Keratinocyte (primary cell): ENCODE measurements around the gene LIMA1. TPM values are rescaled to one million over a fixed set of nuclear protein-coding genes. Genes with fewer than 3 reads are reported as not detected.

Experiments
- DNase-seq: peaks from one replicate; pipeline ENCODE4 v3.0.0-alpha.2; 2011; ENCODE audit warnings: low read depth, missing footprints, low spot score
- FAIRE-seq: peaks from 2 replicates; lab custom pipeline; 2011; peaks lifted over from hg19 to GRCh38; lab: Jason Lieb, UNC
- H2AFZ ChIP-seq: 2 replicates; pipeline ENCODE4 v1.6.0; 2012; ENCODE audit warnings: low read length, control low read depth, inconsistent platforms; ENCODE audit not compliant: control insufficient read depth
- H3K27ac ChIP-seq: 2 replicates; pipeline ENCODE4 v1.5.1; 2011; ENCODE audit warnings: low read length; ENCODE audit not compliant: control insufficient read depth, insufficient read depth
- H3K27me3 ChIP-seq: 3 replicates; pipeline ENCODE4 v1.6.0; 2011; ENCODE audit warnings: low read length; ENCODE audit not compliant: control insufficient read depth, insufficient read depth; ENCODE audit errors: extremely low read depth
- H3K36me3 ChIP-seq, 2 experiments: 2 replicates in 1 of 2; 3 replicates in 1 of 2; pipeline ENCODE4 v1.5.1; 2011; ENCODE audit warnings: low read length in 2 of 2, mild to moderate bottlenecking in 1 of 2; ENCODE audit not compliant: control insufficient read depth in 2 of 2, insufficient read depth in 2 of 2; ENCODE audit errors: extremely low read depth in 1 of 2
- H3K4me1 ChIP-seq: 3 replicates; pipeline ENCODE4 v1.5.1; 2011; ENCODE audit warnings: low read length; ENCODE audit not compliant: control insufficient read depth, insufficient read depth; ENCODE audit errors: extremely low read depth
- H3K4me2 ChIP-seq: 3 replicates; pipeline ENCODE4 v1.6.0; 2011; ENCODE audit warnings: low read depth, low read length; ENCODE audit not compliant: control insufficient read depth, insufficient read depth; ENCODE audit errors: extremely low read depth
- H3K4me3 ChIP-seq, 3 experiments: fragments of 200-600 bp in 1 of 3; sonication (generic) in 1 of 3; 2 replicates in 2 of 3; 3 replicates in 1 of 3; pipeline ENCODE4 v1.5.1; 2011 to 2016; ENCODE audit warnings: low read length in 3 of 3, mild to moderate bottlenecking in 3 of 3, control low read depth in 2 of 3, inconsistent platforms in 1 of 3, low read depth in 1 of 3, mixed read lengths in 1 of 3, mixed run types in 1 of 3, moderate library complexity in 1 of 3; ENCODE audit not compliant: control insufficient read depth in 2 of 3, insufficient read depth in 2 of 3; ENCODE audit errors: extremely low read depth in 1 of 3
- H3K79me2 ChIP-seq: 2 replicates; pipeline ENCODE4 v1.6.0; 2012; ENCODE audit warnings: low read length; ENCODE audit not compliant: control insufficient read depth, insufficient read depth
- H3K9ac ChIP-seq: 3 replicates; pipeline ENCODE4 v1.6.0; 2011; ENCODE audit warnings: low read length; ENCODE audit not compliant: control insufficient read depth, insufficient read depth; ENCODE audit errors: extremely low read depth
- H3K9me1 ChIP-seq: 3 replicates; pipeline ENCODE4 v1.6.0; 2011; ENCODE audit warnings: low read length; ENCODE audit not compliant: control insufficient read depth, insufficient read depth; ENCODE audit errors: extremely low read depth
- H3K9me3 ChIP-seq: 2 replicates; pipeline ENCODE4 v1.5.1; 2012; ENCODE audit warnings: low read depth, low read length; ENCODE audit not compliant: control insufficient read depth
- H4K20me1 ChIP-seq: 3 replicates; pipeline ENCODE4 v1.6.0; 2011; ENCODE audit warnings: low read length; ENCODE audit not compliant: control insufficient read depth, insufficient read depth; ENCODE audit errors: extremely low read depth
- EZH2 ChIP-seq: IDR thresholded peaks from one replicate; pipeline ENCODE4 v1.6.1; 2012; ENCODE audit warnings: inconsistent platforms, mild to moderate bottlenecking, low read length, moderate library complexity
- dilution Hi-C: fragments of 300-500 bp; cut with MboI; formaldehyde crosslinking; loops from one replicate; pipeline ENCODE4 v1.7.0; 2020; ENCODE audit warnings: low sequenced_read_pairs; ENCODE audit not compliant: extremely low pct_ligation_motif_present
- polyA plus RNA-seq, 5 experiments: library from polyadenylated mRNA; depleted of rRNA in 3 of 5; stranded (reverse) in 3 of 5; stranded (forward) in 1 of 5; unstranded in 1 of 5; fragments of >200 nt; gene quantifications; 1 replicate in 1 of 5; 2 replicates in 3 of 5; 3 replicates in 1 of 5; pipeline versions ENCODE4 v1.2.1 to v1.2.3, GENCODE V29; 2011 to 2012; ENCODE audit warnings: missing spikeins in 2 of 5, low read depth in 1 of 5, low replicate concordance in 1 of 5
- TF ChIP-seq, protein P1 (sequence below), 3 experiments: IDR thresholded peaks in 1 of 3; conservative IDR thresholded peaks in 1 of 3; optimal IDR thresholded peaks in 1 of 3; 2 replicates in 2 of 3; 3 replicates in 1 of 3; pipeline versions ENCODE3 to v1.5.1; 2011; ENCODE audit warnings: low read length in 3 of 3, mild to moderate bottlenecking in 3 of 3, moderate library complexity in 2 of 3, control low read depth in 1 of 3, inconsistent platforms in 1 of 3; ENCODE audit not compliant: insufficient read depth in 2 of 3; ENCODE audit errors: extremely low read depth in 1 of 3

The LIMA1 gene
- polyA plus RNA-seq, 1 donor (not counting 4 experiments of a cell fraction or from before 2014, with no cell fraction given): 510 TPM

DNA sequence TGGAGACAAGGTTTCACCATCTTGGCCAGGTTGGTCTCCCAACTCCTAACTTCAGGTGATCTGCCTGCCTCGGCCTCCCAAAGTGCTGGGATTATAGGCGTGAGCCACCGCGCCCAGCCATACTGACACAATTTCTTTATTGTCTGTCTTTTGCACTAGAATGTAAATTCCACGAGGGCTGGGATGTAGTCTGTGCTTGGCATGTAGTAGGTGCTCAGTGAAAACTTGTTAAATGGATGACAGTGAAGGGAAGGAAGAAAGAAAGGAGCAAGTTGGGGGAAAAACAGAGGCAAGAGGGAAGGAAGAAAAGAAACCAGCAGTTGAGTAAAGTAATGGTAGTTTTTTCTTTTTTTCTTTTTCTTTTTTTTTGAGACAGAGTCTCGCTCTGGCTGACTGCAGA lies 53.1 kb downstream of the LIMA1 start:
- H3K9me3 ChIP-seq: no peaks in the 10 kb centered on the region
- H3K27ac ChIP-seq: no peak overlapping the region
- TF ChIP-seq EZH2: no peak
- TF ChIP-seq, protein P1, sequence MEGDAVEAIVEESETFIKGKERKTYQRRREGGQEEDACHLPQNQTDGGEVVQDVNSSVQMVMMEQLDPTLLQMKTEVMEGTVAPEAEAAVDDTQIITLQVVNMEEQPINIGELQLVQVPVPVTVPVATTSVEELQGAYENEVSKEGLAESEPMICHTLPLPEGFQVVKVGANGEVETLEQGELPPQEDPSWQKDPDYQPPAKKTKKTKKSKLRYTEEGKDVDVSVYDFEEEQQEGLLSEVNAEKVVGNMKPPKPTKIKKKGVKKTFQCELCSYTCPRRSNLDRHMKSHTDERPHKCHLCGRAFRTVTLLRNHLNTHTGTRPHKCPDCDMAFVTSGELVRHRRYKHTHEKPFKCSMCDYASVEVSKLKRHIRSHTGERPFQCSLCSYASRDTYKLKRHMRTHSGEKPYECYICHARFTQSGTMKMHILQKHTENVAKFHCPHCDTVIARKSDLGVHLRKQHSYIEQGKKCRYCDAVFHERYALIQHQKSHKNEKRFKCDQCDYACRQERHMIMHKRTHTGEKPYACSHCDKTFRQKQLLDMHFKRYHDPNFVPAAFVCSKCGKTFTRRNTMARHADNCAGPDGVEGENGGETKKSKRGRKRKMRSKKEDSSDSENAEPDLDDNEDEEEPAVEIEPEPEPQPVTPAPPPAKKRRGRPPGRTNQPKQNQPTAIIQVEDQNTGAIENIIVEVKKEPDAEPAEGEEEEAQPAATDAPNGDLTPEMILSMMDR (optimal IDR thresholded peaks at IDR 0.05 in 1 of 3, IDR thresholded peaks at IDR 0.05 in 1 of 3, conservative IDR thresholded peaks at IDR 0.05 in 1 of 3; ENCODE audit: extremely low read depth in 1 of 3, insufficient read depth in 2 of 3, low read length in 3 of 3): no peak
- no peak overlapping the region for H3K4me3 ChIP-seq
- no peak for FAIRE-seq
- peaks cover 13% of the 10 kb centered on the region for H3K4me1 ChIP-seq
- peaks cover 0 to 2% of the 10 kb centered on the region in 2 experiments for H3K36me3 ChIP-seq
- no peak for DNase-seq
- H3K79me2 ChIP-seq: no peaks in the 10 kb centered on the region
- no peaks in the 10 kb centered on the region for H3K9me1 ChIP-seq
- H3K9ac ChIP-seq: no peak overlapping the region
- no peak overlapping the region for H3K4me2 ChIP-seq
- H2AFZ ChIP-seq: no peak overlapping the region
- H3K27me3 ChIP-seq: no peaks in the 10 kb centered on the region
- H4K20me1 ChIP-seq: no peaks in the 10 kb centered on the region
- dilution Hi-C loops: no loop called here

DNA sequence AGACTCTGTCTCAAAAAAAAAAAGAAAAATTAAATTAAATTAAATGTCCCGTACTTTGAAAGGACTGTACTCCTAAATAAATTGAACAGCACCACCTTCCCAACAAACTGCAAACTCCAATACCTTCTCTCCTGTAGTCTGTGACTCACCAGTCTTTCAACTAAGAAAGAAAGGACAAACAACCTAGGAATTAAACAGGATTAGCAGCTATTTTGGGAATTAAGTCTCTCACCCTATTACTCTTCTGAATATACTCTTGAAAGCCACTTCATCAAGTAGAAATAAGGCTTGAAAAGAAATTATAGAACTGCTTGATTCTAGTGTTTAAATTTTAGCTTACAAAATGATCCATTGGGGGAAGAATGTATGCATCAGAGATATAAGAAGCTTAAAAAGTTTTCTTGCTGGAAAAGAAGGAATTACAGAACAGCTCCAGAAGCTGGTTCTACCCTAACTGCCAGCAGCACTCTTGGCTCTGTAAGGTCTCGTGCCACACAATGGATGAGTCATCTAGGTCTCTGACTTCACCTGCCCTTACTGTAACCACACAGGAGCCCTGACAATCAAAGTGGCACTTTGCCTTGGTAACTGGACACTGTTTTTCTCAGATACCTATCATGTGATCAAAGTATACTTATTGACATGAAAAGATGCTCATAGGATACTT lies 59.2 kb downstream of the LIMA1 start:
- Histone ChIP-seq H3K27ac (peak overlapping the region; percentile 77), H3K36me3 (peaks cover 0 to 2% of the 10 kb centered on the region in 2 experiments), H3K4me1 (peaks cover 20% of the 10 kb centered on the region), H3K9ac (peak overlapping the region; percentile 14), H3K4me3 (no peak overlapping the region), H3K27me3 (no peaks in the 10 kb centered on the region), H3K79me2 (peaks cover 30% of the 10 kb centered on the region), H3K9me3 (no peaks in the 10 kb centered on the region), H3K4me2 (peak overlapping the region; percentile 72), H3K9me1 (no peaks in the 10 kb centered on the region), H4K20me1 (no peaks in the 10 kb centered on the region), H2AFZ (no peak overlapping the region)
- DNase-seq (no peak), FAIRE-seq (peak; percentile 69)
- no peak for TF ChIP-seq EZH2
- TF ChIP-seq, protein P1 (optimal IDR thresholded peaks at IDR 0.05 in 1 of 3, IDR thresholded peaks at IDR 0.05 in 1 of 3, conservative IDR thresholded peaks at IDR 0.05 in 1 of 3; ENCODE audit: extremely low read depth in 1 of 3, insufficient read depth in 2 of 3, low read length in 3 of 3): no peak
- dilution Hi-C loops: no loop called here
